SU-DHL-6 (cell line): ENCODE data around the gene CRADD.

Experiments used
- EZH2phosphoT487 ChIP-seq: fragments of 200-600 bp; sonication (generic), shearing (Covaris generic); conservative IDR thresholded peaks from 2 replicates; pipeline ENCODE4 v1.6.1; 2018; ENCODE audit warnings: mild to moderate bottlenecking, antibody characterized with exemption, low read length, moderate library complexity, mixed read lengths
- TF ChIP-seq, protein P1 (sequence below): fragments of 200-600 bp; sonication (generic); IDR thresholded peaks from one replicate; pipeline ENCODE4 v1.5.1; 2017; ENCODE audit warnings: antibody characterized with exemption, mild to moderate bottlenecking, low read length, moderate library complexity; ENCODE audit not compliant: insufficient read depth, poor library complexity, severe bottlenecking

GRCh38 chr12:93733358-93733757 is 56.2 kb downstream of the CRADD start:
- TF ChIP-seq, protein P1, sequence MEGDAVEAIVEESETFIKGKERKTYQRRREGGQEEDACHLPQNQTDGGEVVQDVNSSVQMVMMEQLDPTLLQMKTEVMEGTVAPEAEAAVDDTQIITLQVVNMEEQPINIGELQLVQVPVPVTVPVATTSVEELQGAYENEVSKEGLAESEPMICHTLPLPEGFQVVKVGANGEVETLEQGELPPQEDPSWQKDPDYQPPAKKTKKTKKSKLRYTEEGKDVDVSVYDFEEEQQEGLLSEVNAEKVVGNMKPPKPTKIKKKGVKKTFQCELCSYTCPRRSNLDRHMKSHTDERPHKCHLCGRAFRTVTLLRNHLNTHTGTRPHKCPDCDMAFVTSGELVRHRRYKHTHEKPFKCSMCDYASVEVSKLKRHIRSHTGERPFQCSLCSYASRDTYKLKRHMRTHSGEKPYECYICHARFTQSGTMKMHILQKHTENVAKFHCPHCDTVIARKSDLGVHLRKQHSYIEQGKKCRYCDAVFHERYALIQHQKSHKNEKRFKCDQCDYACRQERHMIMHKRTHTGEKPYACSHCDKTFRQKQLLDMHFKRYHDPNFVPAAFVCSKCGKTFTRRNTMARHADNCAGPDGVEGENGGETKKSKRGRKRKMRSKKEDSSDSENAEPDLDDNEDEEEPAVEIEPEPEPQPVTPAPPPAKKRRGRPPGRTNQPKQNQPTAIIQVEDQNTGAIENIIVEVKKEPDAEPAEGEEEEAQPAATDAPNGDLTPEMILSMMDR: no peak
- no peak for TF ChIP-seq EZH2phosphoT487
